Ovary (tissue), 9 donors: ENCODE data around the gene GAS1. TPM values are rescaled to one million over a fixed set of nuclear protein-coding genes. Genes with fewer than 3 reads are reported as not detected.

Experiments used
- DNase-seq, 5 donors: peaks; one replicate each; pipeline ENCODE4 v3.0.0-alpha.2; 2019 to 2020
- H3K27ac ChIP-seq, 2 donors: fragments of 200-600 bp; one replicate each; pipeline versions ENCODE4 v1.5.1 to v1.8.0; 2019 to 2022
- H3K27me3 ChIP-seq: fragments of 200-600 bp; one replicate; pipeline ENCODE4 v1.8.0; 2022
- H3K36me3 ChIP-seq: fragments of 200-600 bp; sonication (generic); one replicate; pipeline ENCODE4 v1.5.1; 2019
- H3K4me1 ChIP-seq: one replicate; pipeline ENCODE4 v1.8.1; 2013; ENCODE audit warnings: mild to moderate bottlenecking, moderate library complexity; ENCODE audit not compliant: insufficient read depth
- H3K4me3 ChIP-seq: fragments of 200-600 bp; sonication (generic); one replicate; pipeline ENCODE4 v1.5.1; 2017
- H3K9me3 ChIP-seq, 2 donors: fragments of 200-600 bp in 1 of 2; sonication (generic) in 1 of 2; one replicate each; pipeline versions ENCODE4 v1.5.1 to v1.8.1; 2013 to 2019; ENCODE audit warnings: mild to moderate bottlenecking in 1 of 2, moderate library complexity in 1 of 2
- CTCF ChIP-seq, 3 donors: fragments of 450-650 bp in 2 of 3; fragments of 200-600 bp in 1 of 3; IDR thresholded peaks; one replicate each; pipeline versions ENCODE4 v1.5.1 to v1.8.0; 2016 to 2022; ENCODE audit warnings: antibody characterized with exemption in 3 of 3, mild to moderate bottlenecking in 1 of 3
- EP300 ChIP-seq: sonication (generic); formaldehyde crosslinking; IDR thresholded peaks from one replicate; pipeline ENCODE4 v1.6.1; 2017; ENCODE audit warnings: antibody characterized with exemption
- POLR2A ChIP-seq: fragments of 450-650 bp; IDR thresholded peaks from one replicate; pipeline ENCODE4 v1.6.1; 2017; ENCODE audit warnings: antibody characterized with exemption, mild to moderate bottlenecking, moderate library complexity
- WGBS, 3 donors: extraction: QIAGEN DNeasy Blood & Tissue Kit in 1 of 3; methylation state at CpG; one replicate each; pipeline versions ENCODE4 v1.1.5 to v1.1.7; 2013 to 2017; 5-methylcytosine and 5-hydroxymethylcytosine counted together
- intact Hi-C, 4 donors: fragments of 100-400 bp; cut with DNase I; formaldehyde crosslinking; loops; one replicate each; pipeline versions ENCODE4 v1.11.0 to v1.15.1; 2022 to 2023
- polyA plus RNA-seq, 2 donors: library from polyadenylated mRNA; stranded (reverse); fragments of 200-250 nt in 1 of 2; fragments of 350-450 nt in 1 of 2; fragmentation: Illumina TruSeq in 1 of 2; extraction: RNeasy Lipid Tissue Mini Kit (QIAGEN cat#74804) in 1 of 2; gene quantifications; one replicate each; pipeline ENCODE4 v1.2.3, GENCODE V29; 2013 to 2014
- total RNA-seq, 7 donors: library from RNA; depleted of rRNA in 2 of 7; stranded (reverse); fragments of >200 nt in 2 of 7; fragmentation: NEBNext Ultra II Directional in 3 of 7; extraction: Animal tissue kit (Norgen Biotek cat#: 25700) in 3 of 7; gene quantifications; one replicate each; pipeline versions ENCODE4 v1.1.0 to v1.2.4, GENCODE V29; 2016 to 2023
- donor health status: DM: no; HTN: no; CAD: no; lungs with moderate emphysema.
- donor health status: DM: no; HTN: no; CAD: no.
- donor health status: Bipolar disorder and iron deficiency.
- donor health status: DM: yes; HTN: yes; CAD: no.
- donor health status: DM: no; HTN: no; CAD: no.
- donor health status: DM: yes; HTN: yes; CAD: no.

Gene GAS1
- total and polyA plus RNA-seq, 9 donors, result 30.9 to 251 (median 79.6) TPM

- intact Hi-C loops, result no loop called here
- TF ChIP-seq CTCF (IDR thresholded peaks at IDR 0.05) (no peak), EP300 (no peak), POLR2A (no peak)
- Histone ChIP-seq H3K9me3 (no peaks in the 10 kb centered on the region), H3K4me3 (no peak overlapping the region), H3K27ac (no peak overlapping the region), H3K36me3 (no peaks in the 10 kb centered on the region), H3K27me3 (no peaks in the 10 kb centered on the region), H3K4me1 (peaks cover 18% of the 10 kb centered on the region)
- 80 to 87% (median 84%) methylated on average over 9 of the region's 9 CpGs for WGBS, 3 donors
- no peak for DNase-seq
These were observed 15.4 kb upstream of the GAS1 start for GRCh38 chr9:86962692-86963091.

- Histone ChIP-seq H3K4me1 (peaks cover 15% of the 10 kb centered on the region), H3K4me3 (no peak overlapping the region), H3K27ac (no peak overlapping the region), H3K9me3 (no peaks in the 10 kb centered on the region), H3K36me3 (no peaks in the 10 kb centered on the region), H3K27me3 (no peaks in the 10 kb centered on the region)
- DNase-seq, result no peak
- TF ChIP-seq EP300 (no peak), CTCF (IDR thresholded peaks at IDR 0.05) (no peak), POLR2A (no peak)
- 92 to 96% (median 94%) methylated on average over 6 of the region's 6 CpGs for WGBS, 3 donors
- intact Hi-C loops, result no loop called here
These were observed 13.6 kb upstream of the GAS1 start for GRCh38 chr9:86960938-86961337.

- Histone ChIP-seq H3K4me3 (no peak overlapping the region), H3K4me1 (peaks cover 8% of the 10 kb centered on the region), H3K9me3 (no peaks in the 10 kb centered on the region), H3K27ac (no peak overlapping the region), H3K36me3 (no peaks in the 10 kb centered on the region), H3K27me3 (no peaks in the 10 kb centered on the region)
- DNase-seq, result no peak
- intact Hi-C loops, result loop anchor here in 1 of 4 donors (10.0 kb wide), 1 partner anchor 357 kb away; no protein-coding TSS in a partner anchor
- WGBS, 3 donors, result 96 to 100% (median 97%) methylated on average over 1 of the region's 1 CpG
- TF ChIP-seq EP300 (no peak), CTCF (IDR thresholded peaks at IDR 0.05) (no peak), POLR2A (no peak)
These were observed 10.9 kb upstream of the GAS1 start for GRCh38 chr9:86958203-86958602.

DNA sequence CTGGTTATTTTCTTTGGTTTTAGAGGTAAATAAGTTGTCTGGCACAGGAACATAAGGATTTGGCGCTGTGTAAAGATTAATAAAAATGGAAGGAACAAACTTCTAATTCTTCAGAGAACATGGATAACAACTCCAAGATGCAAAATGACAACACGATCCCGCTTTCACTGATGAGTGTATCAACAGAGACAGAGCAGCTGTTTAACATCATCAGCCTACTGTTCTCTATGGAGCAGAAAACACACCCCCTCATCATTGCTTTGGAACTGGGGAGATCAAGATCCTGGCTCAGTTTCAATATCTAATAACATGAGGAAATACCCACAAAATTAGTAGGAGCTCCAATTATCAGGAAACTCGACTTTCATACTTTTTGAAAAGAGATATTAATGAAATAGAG lies 8.3 kb upstream of the GAS1 start:
- Histone ChIP-seq H3K9me3 (no peaks in the 10 kb centered on the region), H3K4me3 (no peak overlapping the region), H3K27me3 (no peaks in the 10 kb centered on the region), H3K36me3 (no peaks in the 10 kb centered on the region), H3K27ac (no peak overlapping the region), H3K4me1 (peaks cover 3% of the 10 kb centered on the region)
- WGBS, 3 donors, result 37 to 47% (median 44%) methylated on average over 4 of the region's 4 CpGs
- TF ChIP-seq POLR2A (no peak), EP300 (no peak), CTCF (IDR thresholded peaks at IDR 0.05) (no peak)
- DNase-seq, result no peak
- intact Hi-C loops, result loop anchor here in 1 of 4 donors (10.0 kb wide), 1 partner anchor 359 kb away; no protein-coding TSS in a partner anchor
